ENCODE data around the gene APOBEC3B.
A peak's percentile ranks its signal among the peaks of the same experiment; 100 is the strongest.

APOBEC3B gene

DNA sequence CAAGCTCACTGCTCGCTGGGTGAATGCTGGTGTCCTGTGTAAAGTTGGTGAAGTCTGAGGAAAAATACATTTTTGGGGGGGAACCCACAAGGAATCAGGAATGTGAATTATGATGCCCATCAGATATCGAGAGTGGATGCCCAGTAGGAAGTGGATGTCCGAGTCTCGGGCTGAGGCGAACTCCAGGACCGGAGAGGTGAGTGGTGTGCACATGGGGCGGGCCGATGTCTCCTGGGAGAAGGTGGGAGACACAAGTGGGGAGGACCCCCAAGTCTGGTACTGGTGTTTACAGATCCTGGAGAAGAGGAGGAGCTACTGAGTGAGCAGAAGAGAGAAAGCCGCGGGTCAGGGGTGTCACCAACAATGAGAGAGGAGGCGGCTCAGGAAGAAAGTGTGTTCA, 43.9 kb upstream of the APOBEC3B start:
- no peak for TF ChIP-seq CTCF (IDR thresholded peaks at IDR 0.05; ENCODE audit: low read length, missing control alignments)
- DNase-seq (ENCODE audit: low read depth), result no peak
- H3K4me3 ChIP-seq (replicated peaks; ENCODE audit: low read depth, low read length), result no peak overlapping the region

- no peak overlapping the region for H3K4me3 ChIP-seq (replicated peaks; ENCODE audit: low read depth, low read length)
- no peak for DNase-seq (ENCODE audit: low read depth)
- TF ChIP-seq CTCF (IDR thresholded peaks at IDR 0.05; ENCODE audit: low read length, missing control alignments), result no peak
These were observed 43.2 kb upstream of the APOBEC3B start for GRCh38 chr22:38938925-38939324.

DNA sequence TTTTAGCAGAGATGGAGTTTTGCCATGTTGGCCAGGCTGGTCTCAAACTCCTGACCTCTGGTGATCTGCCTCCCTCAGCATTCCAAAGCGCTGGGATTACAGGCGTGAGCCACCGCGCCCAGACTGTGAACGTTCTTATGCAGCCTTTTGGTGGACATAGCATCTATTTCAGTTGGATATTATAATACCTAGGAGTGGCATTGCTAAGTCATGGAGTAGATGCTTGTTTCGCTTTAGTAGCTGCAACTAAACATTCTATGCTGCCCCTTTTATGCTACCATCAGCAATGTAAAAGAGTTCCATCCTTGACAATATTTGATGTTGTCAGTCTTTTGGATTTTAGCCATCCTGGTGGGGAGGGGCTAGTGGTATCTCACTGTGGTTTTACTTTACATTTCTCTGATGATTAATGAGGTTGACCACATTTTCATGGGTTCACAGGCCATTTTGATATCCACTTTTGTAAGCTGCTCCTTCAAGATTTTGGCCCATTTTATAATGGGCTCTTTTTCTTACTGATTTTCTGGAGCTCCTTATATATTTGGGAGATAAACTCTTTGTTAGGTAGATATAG, 41.2 kb upstream of the APOBEC3B start:
- no peak for TF ChIP-seq CTCF (IDR thresholded peaks at IDR 0.05; ENCODE audit: low read length, missing control alignments)
- H3K4me3 ChIP-seq (replicated peaks; ENCODE audit: low read depth, low read length), result no peak overlapping the region
- no peak for DNase-seq (ENCODE audit: low read depth)

DNA sequence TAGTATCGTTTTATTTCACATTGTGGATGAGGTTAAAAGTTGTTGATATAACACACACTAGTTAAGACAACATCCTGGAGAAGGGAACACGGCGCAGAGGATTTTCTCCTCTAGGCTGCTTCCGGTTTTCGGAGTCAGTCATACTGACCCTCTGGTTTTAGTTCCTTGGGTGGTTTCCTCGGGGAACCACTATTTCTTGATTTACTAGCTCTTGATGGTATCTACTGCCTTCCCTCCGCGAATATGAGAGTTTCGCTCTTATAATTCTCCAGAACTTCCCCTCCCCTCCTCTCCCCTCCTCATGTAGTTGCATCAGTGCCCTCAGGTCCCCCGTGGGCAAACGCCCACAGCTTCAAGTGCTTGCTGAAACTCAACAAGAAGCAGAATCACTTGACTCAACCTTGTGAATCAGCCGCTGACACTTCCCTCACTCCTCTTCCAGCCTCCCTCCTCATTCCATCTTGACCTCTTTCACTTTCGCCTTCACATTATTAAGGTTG, 40.6 kb upstream of the APOBEC3B start:
- H3K4me3 ChIP-seq (replicated peaks; ENCODE audit: low read depth, low read length), result no peak overlapping the region
- DNase-seq (ENCODE audit: low read depth), result no peak
- no peak for TF ChIP-seq CTCF (IDR thresholded peaks at IDR 0.05; ENCODE audit: low read length, missing control alignments)

GRCh38 chr22:38942702-38943101, 39.4 kb upstream of the APOBEC3B start:
- no peak overlapping the region for H3K4me3 ChIP-seq (replicated peaks; ENCODE audit: low read depth, low read length)
- DNase-seq (ENCODE audit: low read depth), result no peak
- TF ChIP-seq CTCF (IDR thresholded peaks at IDR 0.05; ENCODE audit: low read length, missing control alignments), result no peak

GRCh38 chr22:38943201-38943600, 38.9 kb upstream of the APOBEC3B start:
- no peak overlapping the region for H3K4me3 ChIP-seq (replicated peaks; ENCODE audit: low read depth, low read length)
- no peak for DNase-seq (ENCODE audit: low read depth)
- TF ChIP-seq CTCF (IDR thresholded peaks at IDR 0.05; ENCODE audit: low read length, missing control alignments), result peak; percentile 3

DNA sequence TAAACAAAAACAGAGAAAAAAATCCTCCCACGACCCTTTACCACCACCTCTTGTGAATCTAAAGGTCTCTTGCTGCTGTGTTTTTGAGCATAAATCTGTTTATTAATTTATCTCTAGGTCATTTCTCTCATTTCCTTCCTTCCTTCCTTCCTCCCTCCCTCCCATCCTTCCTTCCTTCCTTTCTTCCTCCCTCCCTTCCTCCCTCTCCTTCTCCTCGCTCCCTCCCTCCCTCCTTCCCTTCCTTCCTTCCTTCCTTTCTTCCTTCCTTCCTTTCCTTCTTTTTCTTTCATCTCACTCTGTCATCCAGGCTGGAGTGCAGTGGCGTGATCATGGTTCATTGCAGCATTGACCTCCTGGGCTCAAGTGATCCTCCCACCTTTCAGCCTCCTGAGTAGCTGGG, 38.3 kb upstream of the APOBEC3B start:
- TF ChIP-seq CTCF (IDR thresholded peaks at IDR 0.05; ENCODE audit: low read length, missing control alignments), result no peak
- no peak for DNase-seq (ENCODE audit: low read depth)

More for the DNA sequence above, 38.3 kb upstream of the APOBEC3B start:
- H3K4me3 ChIP-seq (replicated peaks; ENCODE audit: low read depth, low read length), result no peak overlapping the region

Measured in fibroblast of pulmonary artery (primary cell).